ENCODE data around the gene TAF11L13.

The TAF11L13 gene

DNA sequence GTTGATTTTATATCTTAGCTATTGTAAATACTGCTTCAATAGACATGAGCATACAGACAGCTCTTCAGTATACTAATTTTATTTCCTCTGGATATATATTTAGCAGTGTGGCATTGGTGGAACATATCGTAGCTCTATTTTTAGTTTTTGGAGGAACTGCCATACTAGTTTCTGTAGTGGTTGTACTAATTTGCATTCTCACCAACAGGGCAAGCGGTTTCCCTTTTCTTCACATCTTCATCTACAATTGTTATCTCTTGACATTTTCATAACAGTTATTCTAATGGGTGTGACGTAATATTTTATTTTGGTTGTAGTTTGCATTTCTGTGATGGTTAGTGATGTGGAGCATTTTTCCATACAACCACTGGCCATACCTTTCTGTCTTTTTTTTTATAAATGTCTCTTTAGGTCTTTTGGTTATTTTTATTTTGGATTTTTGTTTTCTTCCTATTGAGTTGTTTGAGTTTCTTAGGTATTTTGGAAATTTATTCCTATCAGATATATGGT, 34.9 kb downstream of the TAF11L13 start:
- ATAC-seq: no peak
- TF ChIP-seq, protein P1, sequence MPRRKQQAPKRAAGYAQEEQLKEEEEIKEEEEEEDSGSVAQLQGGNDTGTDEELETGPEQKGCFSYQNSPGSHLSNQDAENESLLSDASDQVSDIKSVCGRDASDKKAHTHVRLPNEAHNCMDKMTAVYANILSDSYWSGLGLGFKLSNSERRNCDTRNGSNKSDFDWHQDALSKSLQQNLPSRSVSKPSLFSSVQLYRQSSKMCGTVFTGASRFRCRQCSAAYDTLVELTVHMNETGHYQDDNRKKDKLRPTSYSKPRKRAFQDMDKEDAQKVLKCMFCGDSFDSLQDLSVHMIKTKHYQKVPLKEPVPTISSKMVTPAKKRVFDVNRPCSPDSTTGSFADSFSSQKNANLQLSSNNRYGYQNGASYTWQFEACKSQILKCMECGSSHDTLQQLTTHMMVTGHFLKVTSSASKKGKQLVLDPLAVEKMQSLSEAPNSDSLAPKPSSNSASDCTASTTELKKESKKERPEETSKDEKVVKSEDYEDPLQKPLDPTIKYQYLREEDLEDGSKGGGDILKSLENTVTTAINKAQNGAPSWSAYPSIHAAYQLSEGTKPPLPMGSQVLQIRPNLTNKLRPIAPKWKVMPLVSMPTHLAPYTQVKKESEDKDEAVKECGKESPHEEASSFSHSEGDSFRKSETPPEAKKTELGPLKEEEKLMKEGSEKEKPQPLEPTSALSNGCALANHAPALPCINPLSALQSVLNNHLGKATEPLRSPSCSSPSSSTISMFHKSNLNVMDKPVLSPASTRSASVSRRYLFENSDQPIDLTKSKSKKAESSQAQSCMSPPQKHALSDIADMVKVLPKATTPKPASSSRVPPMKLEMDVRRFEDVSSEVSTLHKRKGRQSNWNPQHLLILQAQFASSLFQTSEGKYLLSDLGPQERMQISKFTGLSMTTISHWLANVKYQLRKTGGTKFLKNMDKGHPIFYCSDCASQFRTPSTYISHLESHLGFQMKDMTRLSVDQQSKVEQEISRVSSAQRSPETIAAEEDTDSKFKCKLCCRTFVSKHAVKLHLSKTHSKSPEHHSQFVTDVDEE (CRISPR knock-in tag; IDR thresholded peaks at IDR 0.05): no peak
- TF ChIP-seq TOX (CRISPR knock-in tag; IDR thresholded peaks at IDR 0.05; ENCODE audit: borderline replicate concordance): no peak
- no peak for TF ChIP-seq PPARA (CRISPR knock-in tag; IDR thresholded peaks at IDR 0.05; ENCODE audit: borderline replicate concordance)
- TF ChIP-seq ZNF8 (CRISPR knock-in tag; IDR thresholded peaks at IDR 0.05): no peak
- TF ChIP-seq RARB (CRISPR knock-in tag; IDR thresholded peaks at IDR 0.05): no peak
- TF ChIP-seq CSDC2 (CRISPR knock-in tag; IDR thresholded peaks at IDR 0.05): no peak
- TF ChIP-seq SNAI2 (CRISPR knock-in tag; IDR thresholded peaks at IDR 0.05): no peak
- no peak for TF ChIP-seq ZFP3 (CRISPR knock-in tag; IDR thresholded peaks at IDR 0.05)
- no peak for TF ChIP-seq ISL1 (CRISPR knock-in tag; IDR thresholded peaks at IDR 0.05)
- TF ChIP-seq BACH2 (CRISPR knock-in tag; IDR thresholded peaks at IDR 0.05; ENCODE audit: borderline replicate concordance): no peak

DNA sequence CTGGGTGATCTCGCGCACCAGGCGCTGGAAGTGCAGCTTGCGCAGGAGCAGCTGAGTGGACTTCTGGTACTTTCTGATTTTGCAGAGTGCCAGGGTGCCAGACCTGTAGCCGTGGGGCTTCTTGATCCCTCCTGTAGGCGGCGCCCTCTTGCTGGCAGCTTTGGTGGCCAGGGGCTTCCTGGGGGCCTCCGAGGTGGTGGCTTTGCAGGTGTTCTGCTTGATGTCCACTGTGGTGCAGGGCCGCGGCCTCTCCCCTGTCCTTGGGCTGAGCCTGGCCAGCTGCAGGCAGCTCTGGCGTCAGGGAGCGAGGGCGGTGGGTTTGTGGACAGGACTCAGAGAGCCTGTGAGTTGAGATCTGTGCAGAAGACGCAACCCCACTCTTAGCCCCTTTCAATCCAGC, 38.5 kb downstream of the TAF11L13 start:
- no peak for ATAC-seq
- TF ChIP-seq OSR1 (CRISPR knock-in tag; IDR thresholded peaks at IDR 0.05): no peak
- TF ChIP-seq, protein P2, sequence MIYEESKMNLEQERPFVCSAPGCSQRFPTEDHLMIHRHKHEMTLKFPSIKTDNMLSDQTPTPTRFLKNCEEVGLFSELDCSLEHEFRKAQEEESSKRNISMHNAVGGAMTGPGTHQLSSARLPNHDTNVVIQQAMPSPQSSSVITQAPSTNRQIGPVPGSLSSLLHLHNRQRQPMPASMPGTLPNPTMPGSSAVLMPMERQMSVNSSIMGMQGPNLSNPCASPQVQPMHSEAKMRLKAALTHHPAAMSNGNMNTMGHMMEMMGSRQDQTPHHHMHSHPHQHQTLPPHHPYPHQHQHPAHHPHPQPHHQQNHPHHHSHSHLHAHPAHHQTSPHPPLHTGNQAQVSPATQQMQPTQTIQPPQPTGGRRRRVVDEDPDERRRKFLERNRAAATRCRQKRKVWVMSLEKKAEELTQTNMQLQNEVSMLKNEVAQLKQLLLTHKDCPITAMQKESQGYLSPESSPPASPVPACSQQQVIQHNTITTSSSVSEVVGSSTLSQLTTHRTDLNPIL (CRISPR knock-in tag; IDR thresholded peaks at IDR 0.05; ENCODE audit: low read depth): no peak
- TF ChIP-seq PPARA (CRISPR knock-in tag; IDR thresholded peaks at IDR 0.05; ENCODE audit: borderline replicate concordance): no peak
- TF ChIP-seq, protein P3, sequence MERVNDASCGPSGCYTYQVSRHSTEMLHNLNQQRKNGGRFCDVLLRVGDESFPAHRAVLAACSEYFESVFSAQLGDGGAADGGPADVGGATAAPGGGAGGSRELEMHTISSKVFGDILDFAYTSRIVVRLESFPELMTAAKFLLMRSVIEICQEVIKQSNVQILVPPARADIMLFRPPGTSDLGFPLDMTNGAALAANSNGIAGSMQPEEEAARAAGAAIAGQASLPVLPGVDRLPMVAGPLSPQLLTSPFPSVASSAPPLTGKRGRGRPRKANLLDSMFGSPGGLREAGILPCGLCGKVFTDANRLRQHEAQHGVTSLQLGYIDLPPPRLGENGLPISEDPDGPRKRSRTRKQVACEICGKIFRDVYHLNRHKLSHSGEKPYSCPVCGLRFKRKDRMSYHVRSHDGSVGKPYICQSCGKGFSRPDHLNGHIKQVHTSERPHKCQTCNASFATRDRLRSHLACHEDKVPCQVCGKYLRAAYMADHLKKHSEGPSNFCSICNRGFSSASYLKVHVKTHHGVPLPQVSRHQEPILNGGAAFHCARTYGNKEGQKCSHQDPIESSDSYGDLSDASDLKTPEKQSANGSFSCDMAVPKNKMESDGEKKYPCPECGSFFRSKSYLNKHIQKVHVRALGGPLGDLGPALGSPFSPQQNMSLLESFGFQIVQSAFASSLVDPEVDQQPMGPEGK (CRISPR knock-in tag; IDR thresholded peaks at IDR 0.05; ENCODE audit: borderline replicate concordance): no peak

DNA sequence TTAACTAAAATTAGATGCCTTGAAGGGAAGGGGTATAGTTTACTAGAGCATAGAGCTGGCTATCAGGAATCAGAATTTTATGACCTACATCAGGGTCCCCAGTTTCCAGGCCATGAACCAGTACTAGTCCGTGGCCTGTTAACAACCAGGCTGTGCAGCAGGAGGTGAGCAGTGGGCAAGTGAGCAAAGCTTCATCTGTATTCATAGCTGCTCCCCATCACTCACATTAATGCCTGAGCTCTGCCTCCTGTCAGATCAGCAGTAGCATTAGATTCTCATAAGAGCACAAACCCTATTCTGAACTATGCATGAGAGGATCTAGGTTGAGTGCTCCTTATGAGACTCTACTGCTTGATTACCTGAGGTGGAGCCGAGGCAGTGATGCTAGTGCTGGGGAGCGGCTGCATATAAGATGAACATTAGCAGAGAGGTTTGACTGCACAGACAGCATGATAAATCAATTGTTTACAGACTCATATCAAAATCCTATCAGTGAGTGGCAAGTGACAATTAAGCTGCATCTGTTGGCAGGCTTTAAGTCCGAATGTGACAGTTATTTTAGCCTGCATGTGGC, 47.0 kb downstream of the TAF11L13 start:
- TF ChIP-seq, protein P1 (CRISPR knock-in tag; IDR thresholded peaks at IDR 0.05): no peak
- TF ChIP-seq PPARA (CRISPR knock-in tag; IDR thresholded peaks at IDR 0.05; ENCODE audit: borderline replicate concordance) (no peak), ZFP3 (CRISPR knock-in tag; IDR thresholded peaks at IDR 0.05) (no peak), ZC3H10 (CRISPR knock-in tag; IDR thresholded peaks at IDR 0.05) (no peak), CSDC2 (CRISPR knock-in tag; IDR thresholded peaks at IDR 0.05) (no peak), SNAI2 (CRISPR knock-in tag; IDR thresholded peaks at IDR 0.05) (no peak), ARNTL (CRISPR knock-in tag; IDR thresholded peaks at IDR 0.05; ENCODE audit: borderline replicate concordance, low read depth) (no peak), GLIS3 (CRISPR knock-in tag; IDR thresholded peaks at IDR 0.05) (no peak), ZNF8 (CRISPR knock-in tag; IDR thresholded peaks at IDR 0.05) (no peak)
- TF ChIP-seq, protein P4, sequence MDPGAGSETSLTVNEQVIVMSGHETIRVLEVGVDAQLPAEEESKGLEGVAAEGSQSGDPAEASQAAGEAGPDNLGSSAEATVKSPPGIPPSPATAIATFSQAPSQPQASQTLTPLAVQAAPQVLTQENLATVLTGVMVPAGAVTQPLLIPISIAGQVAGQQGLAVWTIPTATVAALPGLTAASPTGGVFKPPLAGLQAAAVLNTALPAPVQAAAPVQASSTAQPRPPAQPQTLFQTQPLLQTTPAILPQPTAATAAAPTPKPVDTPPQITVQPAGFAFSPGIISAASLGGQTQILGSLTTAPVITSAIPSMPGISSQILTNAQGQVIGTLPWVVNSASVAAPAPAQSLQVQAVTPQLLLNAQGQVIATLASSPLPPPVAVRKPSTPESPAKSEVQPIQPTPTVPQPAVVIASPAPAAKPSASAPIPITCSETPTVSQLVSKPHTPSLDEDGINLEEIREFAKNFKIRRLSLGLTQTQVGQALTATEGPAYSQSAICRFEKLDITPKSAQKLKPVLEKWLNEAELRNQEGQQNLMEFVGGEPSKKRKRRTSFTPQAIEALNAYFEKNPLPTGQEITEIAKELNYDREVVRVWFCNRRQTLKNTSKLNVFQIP (CRISPR knock-in tag; IDR thresholded peaks at IDR 0.05; ENCODE audit: borderline replicate concordance, low read depth): no peak
- TF ChIP-seq, protein P3 (CRISPR knock-in tag; IDR thresholded peaks at IDR 0.05; ENCODE audit: borderline replicate concordance): no peak
- TF ChIP-seq, protein P2 (CRISPR knock-in tag; IDR thresholded peaks at IDR 0.05; ENCODE audit: low read depth): no peak
- TF ChIP-seq, protein P5, sequence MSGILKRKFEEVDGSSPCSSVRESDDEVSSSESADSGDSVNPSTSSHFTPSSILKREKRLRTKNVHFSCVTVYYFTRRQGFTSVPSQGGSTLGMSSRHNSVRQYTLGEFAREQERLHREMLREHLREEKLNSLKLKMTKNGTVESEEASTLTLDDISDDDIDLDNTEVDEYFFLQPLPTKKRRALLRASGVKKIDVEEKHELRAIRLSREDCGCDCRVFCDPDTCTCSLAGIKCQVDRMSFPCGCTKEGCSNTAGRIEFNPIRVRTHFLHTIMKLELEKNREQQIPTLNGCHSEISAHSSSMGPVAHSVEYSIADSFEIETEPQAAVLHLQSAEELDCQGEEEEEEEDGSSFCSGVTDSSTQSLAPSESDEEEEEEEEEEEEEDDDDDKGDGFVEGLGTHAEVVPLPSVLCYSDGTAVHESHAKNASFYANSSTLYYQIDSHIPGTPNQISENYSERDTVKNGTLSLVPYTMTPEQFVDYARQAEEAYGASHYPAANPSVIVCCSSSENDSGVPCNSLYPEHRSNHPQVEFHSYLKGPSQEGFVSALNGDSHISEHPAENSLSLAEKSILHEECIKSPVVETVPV (CRISPR knock-in tag; IDR thresholded peaks at IDR 0.05): no peak
- ATAC-seq: no peak
